Vagina (tissue), 2 donors: ENCODE data around the gene NPIPB2.

ENCODE experiments used
- CTCF ChIP-seq, 3 experiments: fragments of 450-650 bp in 2 of 3; fragments of 200-600 bp in 1 of 3; sonication (generic) in 1 of 3; IDR thresholded peaks; one replicate each; pipeline ENCODE4 v1.5.1; 2017 to 2019; ENCODE audit warnings: antibody characterized with exemption in 3 of 3, mild to moderate bottlenecking in 2 of 3, moderate library complexity in 2 of 3
- POLR2A ChIP-seq, 2 donors: fragments of 450-650 bp; IDR thresholded peaks; one replicate each; pipeline ENCODE4 v1.6.1; 2017; ENCODE audit warnings: antibody characterized with exemption in 2 of 2, mild to moderate bottlenecking in 2 of 2, moderate library complexity in 2 of 2
- POLR2AphosphoS5 ChIP-seq, 2 donors: sonication (generic); formaldehyde crosslinking; IDR thresholded peaks; one replicate each; pipeline ENCODE4 v1.9.0; 2017; ENCODE audit warnings: antibody characterized with exemption in 2 of 2, mild to moderate bottlenecking in 2 of 2, low read depth in 1 of 2; ENCODE audit not compliant: insufficient read depth in 1 of 2

DNA sequence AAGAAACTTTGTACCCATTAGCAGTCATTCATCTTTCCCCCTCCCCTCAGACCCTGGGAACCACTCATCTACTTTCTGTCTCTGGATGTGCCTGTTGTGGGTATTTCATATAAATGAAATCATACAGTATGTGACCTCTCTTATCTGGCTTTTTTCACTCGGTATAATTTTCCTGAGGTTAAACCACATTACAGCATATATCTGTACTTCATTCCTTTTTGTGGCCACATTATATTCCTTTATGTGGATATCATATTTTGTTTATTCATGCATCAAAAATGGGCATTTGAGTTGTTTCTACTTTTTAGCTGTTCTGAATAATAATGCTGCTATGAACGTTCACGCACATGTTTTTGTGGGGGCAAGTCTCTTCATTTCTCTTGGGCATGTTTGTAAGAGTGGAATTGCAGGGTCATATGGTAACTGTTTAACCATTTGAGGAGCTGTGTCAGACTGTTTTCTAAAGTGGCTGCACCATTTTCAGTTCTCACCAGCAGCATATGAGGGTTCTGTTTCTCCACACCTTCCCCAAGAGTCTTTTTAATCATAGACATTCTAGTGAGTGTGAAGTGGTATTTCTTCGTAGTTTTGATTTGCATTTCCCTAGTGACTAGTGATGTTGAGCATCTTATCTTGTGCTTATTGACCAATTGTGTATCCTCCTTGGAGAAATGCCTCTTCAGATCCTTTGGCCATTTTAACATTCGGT is 38.4 kb upstream of the NPIPB2 start:
- TF ChIP-seq POLR2A (IDR thresholded peaks at IDR 0.05): no peak
- TF ChIP-seq CTCF (IDR thresholded peaks at IDR 0.05): no peak
- no peak for TF ChIP-seq POLR2AphosphoS5 (IDR thresholded peaks at IDR 0.05; ENCODE audit: insufficient read depth in 1 of 2, low read depth in 1 of 2)
